NT2/D1 (cell line): ENCODE measurements around the gene GSTM2.

Experiments
- SUZ12 ChIP-seq: IDR thresholded peaks from 2 replicates; pipeline ENCODE4 v1.6.1; 2011; ENCODE audit not compliant: insufficient read length, insufficient read depth; ENCODE audit errors: extremely low read depth
- YY1 ChIP-seq: IDR thresholded peaks from 2 replicates; pipeline ENCODE4 v1.6.1; 2011; ENCODE audit not compliant: insufficient read length, insufficient read depth
- ZNF274 ChIP-seq: IDR thresholded peaks from 2 replicates; pipeline ENCODE4 v1.6.1; 2011; ENCODE audit warnings: mild to moderate bottlenecking, low read depth, low read length

- TF ChIP-seq ZNF274 (no peak), YY1 (no peak), SUZ12 (no peak)
Observed at GRCh38 chr1:109621379-109622136, 46.3 kb upstream of the GSTM2 start.
